ENCODE results near the gene MCRIP1.

DNA sequence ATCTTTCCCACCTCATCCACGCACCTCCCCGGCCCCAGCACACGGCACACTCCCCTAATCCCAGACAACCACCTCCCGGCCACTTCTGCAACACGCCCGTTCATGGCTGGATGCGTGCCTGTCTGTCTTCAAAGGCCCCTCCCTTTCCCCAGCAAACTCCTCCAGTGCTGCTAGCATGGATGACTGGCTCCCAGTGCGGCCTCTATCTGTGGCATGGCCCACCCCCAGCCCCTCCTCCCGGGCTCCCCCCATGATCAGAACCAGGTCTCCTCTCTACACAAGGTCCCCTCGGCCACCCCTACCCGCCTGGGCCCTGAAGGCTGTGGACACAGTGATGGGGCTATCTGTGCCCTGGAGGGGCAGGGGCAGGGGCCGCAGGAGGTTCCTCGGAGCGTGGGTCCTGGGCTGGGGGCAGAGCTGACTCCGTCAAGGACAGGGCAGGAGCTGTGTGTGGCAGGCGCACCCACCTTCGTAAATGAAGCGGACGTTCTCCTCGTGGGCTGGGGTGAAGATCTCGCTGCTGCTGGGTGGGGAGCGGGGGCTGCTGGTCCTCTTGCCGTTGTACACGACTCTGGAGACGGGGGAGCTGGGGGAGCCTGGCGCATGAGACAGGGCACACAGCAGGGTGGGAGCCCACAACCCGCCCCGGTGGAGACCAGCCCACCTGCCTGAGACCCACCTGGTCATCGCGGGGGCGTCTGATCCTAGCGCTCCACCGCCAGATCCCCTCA lies 9.1 kb downstream of the MCRIP1 start:
- TF ChIP-seq, protein P1, sequence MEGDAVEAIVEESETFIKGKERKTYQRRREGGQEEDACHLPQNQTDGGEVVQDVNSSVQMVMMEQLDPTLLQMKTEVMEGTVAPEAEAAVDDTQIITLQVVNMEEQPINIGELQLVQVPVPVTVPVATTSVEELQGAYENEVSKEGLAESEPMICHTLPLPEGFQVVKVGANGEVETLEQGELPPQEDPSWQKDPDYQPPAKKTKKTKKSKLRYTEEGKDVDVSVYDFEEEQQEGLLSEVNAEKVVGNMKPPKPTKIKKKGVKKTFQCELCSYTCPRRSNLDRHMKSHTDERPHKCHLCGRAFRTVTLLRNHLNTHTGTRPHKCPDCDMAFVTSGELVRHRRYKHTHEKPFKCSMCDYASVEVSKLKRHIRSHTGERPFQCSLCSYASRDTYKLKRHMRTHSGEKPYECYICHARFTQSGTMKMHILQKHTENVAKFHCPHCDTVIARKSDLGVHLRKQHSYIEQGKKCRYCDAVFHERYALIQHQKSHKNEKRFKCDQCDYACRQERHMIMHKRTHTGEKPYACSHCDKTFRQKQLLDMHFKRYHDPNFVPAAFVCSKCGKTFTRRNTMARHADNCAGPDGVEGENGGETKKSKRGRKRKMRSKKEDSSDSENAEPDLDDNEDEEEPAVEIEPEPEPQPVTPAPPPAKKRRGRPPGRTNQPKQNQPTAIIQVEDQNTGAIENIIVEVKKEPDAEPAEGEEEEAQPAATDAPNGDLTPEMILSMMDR (IDR thresholded peaks at IDR 0.05) = no peak
- TF ChIP-seq POLR2AphosphoS5 (IDR thresholded peaks at IDR 0.05) (no peak), POLR2A (IDR thresholded peaks at IDR 0.05; ENCODE audit: low read depth) (no peak), EP300 (IDR thresholded peaks at IDR 0.05) (no peak)

Data from esophagus muscularis mucosa (tissue), 4 donors.